Measurements from ENCODE around the gene TAS2R40.
"Not testable (repeated sequence)": the region's sequence is repeated elsewhere in the genome, so short reads cannot be mapped to it uniquely, and the experiment has no call there.

The TAS2R40 gene

GRCh38 chr7:143247372-143247771 lies 25.5 kb downstream of the TAS2R40 start:
- DNase-seq (ENCODE audit: insufficient read length, low spot score) = no peak
- no peak for FAIRE-seq

- DNase-seq (ENCODE audit: insufficient read length, low spot score) (no peak), FAIRE-seq (no peak)
These were observed 27.0 kb downstream of the TAS2R40 start for GRCh38 chr7:143248761-143249354.

DNA sequence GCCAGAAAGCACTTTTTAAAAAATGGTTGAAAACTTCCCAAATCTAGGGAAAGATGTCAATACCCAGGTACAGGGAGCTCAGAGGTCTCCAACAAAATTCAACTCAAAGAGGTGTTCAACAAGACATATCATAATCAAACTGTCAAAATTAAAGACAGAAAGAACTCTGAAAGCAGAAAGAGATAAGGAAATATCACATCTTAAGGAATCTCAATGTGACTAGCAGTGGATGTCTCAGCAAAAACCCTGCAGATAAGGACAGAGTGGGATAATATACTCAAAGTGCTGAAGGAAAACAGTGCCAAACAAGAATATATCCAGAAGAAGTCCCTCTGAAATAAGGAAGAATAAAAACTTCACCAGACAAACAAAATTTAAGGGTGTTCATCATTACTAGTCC lies 28.4 kb downstream of the TAS2R40 start:
- DNase-seq (ENCODE audit: insufficient read length, low spot score) (no peak), FAIRE-seq (no peak)

DNA sequence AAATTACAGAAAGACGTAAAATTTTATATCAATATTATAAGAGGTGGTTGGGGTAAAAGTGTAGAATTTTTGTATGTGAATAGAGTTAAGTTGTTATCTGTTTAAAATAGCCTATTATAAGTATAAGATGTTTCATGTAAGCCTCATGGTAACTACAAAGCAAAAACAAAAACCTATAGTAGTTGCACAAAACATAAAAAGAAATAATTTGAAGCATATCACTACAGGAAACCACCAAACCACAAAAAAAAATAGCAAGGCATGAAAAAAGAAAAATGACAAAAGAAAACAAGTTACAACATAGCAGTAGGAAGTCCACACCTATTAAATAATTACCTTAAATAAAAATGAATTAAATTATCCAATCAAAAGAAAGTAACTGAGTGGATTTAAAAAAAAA lies 29.0 kb downstream of the TAS2R40 start:
- FAIRE-seq (no peak), DNase-seq (ENCODE audit: insufficient read length, low spot score) (no peak)

- no peak for FAIRE-seq
- DNase-seq (ENCODE audit: insufficient read length, low spot score) = no peak
These were observed 30.2 kb downstream of the TAS2R40 start for GRCh38 chr7:143252006-143252405.

DNA sequence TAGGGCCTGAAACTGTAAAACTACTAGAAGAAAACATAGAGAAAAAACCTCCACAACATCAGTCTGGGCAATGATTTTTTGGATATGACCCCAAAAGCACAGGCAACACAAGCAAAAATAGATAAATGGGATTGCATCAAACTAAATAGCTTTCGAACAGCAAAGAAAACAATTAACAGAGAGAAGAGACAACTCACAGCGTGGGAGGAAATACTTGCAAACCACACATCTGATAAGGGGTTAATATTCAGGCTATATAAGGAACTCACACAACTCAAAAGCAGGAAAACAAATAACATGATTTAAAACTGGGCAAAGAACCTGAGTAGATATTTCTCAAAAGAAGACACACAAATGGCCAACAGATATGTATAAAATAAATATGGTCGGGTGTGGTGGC lies 33.7 kb downstream of the TAS2R40 start:
- DNase-seq (ENCODE audit: insufficient read length, low spot score) = no peak
- FAIRE-seq = no peak

DNA sequence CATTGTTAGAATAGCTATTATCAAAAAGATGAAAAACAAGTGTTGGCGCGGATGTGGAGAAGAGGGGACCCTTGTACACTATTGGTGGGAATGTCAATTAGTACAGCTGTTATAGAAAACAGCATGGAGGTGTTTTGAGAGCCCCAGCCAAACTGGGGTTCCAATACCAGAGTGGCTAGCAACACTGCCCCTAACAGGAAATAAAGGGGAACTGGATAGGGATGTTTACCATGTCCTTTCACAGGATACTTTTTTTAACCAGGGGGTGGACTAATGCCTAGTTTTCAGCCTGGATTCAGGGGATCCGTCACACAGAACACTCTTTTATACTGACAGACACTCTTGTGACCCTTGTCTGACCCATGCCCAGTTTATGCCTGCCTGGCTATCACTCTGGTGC lies 34.5 kb downstream of the TAS2R40 start:
- FAIRE-seq (no peak), DNase-seq (ENCODE audit: insufficient read length, low spot score) (no peak)

DNA sequence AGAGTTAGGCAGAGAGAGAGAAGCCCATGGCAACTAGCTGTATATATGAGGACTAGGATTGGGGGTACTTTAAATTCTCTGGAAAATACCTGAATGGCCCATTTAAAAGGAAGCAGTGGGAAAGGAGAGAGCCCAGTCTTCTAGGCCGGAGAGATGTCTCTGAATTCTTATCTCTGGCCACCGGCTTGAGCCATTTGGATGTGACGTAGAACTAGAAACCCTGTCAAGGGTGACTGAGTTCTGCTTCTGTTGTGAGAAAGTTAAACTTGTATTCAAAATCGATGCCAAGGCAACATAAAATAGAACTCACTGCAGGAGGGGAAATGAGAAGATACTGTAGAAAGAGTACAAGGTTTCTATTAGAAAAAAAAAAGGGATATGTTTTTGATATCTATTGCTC lies 35.1 kb downstream of the TAS2R40 start:
- no peak for DNase-seq (ENCODE audit: insufficient read length, low spot score)
- no peak for FAIRE-seq

DNA sequence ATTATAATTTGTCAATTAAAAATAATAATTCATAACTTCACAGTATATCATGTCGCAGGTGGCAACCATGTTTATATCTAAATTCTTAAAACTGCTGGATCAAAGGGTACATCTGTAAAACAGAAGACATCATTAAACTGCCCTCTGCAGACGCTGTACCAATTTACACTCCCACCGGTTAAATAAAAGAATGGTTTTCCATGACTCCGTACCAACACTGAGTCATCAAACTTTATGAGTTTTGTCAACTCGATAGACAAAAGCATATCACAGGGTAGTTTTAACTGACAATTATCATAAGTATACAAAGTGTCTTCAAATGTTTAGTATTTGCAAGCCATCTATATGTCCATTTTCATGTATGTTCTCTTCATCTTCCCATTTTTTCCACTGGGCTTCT lies 35.7 kb downstream of the TAS2R40 start:
- FAIRE-seq = no peak
- DNase-seq (ENCODE audit: insufficient read length, low spot score) = no peak

GRCh38 chr7:143258831-143259230 lies 37.0 kb downstream of the TAS2R40 start:
- FAIRE-seq = no peak
- DNase-seq (ENCODE audit: insufficient read length, low spot score) = no peak

- FAIRE-seq (no peak), DNase-seq (ENCODE audit: insufficient read length, low spot score) (no peak)
These were observed 37.9 kb downstream of the TAS2R40 start for GRCh38 chr7:143259765-143260164.

GRCh38 chr7:143261901-143262300 lies 40.1 kb downstream of the TAS2R40 start:
- DNase-seq (ENCODE audit: insufficient read length, low spot score) (no peak), FAIRE-seq (no peak)

DNA sequence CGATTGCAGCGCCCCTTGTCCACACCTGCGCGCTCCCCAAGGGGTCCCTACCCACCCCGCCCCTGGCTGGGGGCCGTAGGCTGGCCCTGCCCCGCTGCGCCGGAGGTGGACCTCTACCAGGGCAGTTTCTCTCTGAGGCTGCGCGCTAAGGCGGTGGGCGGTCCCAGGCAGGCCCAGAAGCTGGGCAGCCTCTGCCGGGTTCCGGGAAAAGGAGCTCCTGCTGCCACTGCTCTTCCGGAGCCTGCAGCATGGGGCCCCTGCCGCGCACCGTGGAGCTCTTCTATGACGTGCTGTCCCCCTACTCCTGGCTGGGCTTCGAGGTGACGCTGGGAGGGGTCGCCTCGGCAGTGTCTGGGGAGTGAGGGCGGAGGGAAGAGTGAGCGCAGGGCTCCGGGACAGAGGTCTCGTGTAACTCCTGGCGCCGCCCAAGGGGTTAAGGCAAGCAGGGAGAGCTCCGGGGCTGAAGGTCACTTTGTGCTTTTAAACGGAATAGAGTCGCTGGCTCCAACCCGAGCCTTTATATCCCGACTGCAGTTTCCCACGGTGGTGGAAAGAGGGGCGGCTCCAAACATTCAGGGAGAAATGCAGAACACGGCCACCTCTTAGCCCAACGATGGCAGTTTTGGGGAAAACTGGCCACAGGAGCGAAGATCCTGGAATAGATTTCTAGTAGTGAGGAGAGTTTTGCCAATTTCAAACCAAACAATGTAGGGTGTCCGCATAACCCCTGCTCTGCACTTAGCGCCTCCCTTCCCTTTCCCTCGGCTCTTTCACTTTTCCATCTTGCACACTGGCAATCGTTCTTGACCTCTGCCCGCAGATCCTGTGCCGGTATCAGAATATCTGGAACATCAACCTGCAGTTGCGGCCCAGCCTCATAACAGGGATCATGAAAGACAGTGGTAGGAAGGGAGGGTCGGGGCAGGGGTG lies 41.7 kb downstream of the TAS2R40 start, which contains the start of gene GSTK1:
GSTK1 (plus strand) TSS at position 176 of the 930 bp plus-strand sequence; CDS start at position 249, 73 bp downstream.
- no peak for FAIRE-seq

DNA sequence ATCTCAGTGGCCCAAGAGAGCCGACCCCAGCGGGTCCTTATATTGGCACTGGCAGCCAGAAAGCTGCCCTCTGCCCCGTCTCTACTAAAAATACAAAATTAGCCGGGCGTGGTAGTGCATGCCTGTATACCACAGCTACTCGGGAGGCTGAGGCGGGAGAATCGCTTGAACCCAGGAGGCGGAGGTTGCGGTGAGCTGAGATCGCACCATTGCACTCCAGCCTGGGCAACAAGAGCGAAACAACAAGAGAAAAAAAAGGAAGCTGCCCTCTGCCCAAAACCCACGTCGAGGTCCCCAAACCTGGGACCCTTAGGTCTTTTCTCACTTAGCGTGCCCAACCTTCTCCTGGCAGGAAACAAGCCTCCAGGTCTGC lies 42.3 kb downstream of the TAS2R40 start:
- not testable (repeated sequence) for FAIRE-seq; DNase-seq (ENCODE audit: insufficient read length, low spot score)

More for the DNA sequence above, 41.7 kb downstream of the TAS2R40 start, which contains the start of gene GSTK1:
- peak; percentile 75 for DNase-seq (ENCODE audit: insufficient read length, low spot score)

GRCh38 chr7:143265017-143265693 lies 43.3 kb downstream of the TAS2R40 start:
- no peak for FAIRE-seq
- no peak for DNase-seq (ENCODE audit: insufficient read length, low spot score)

DNA sequence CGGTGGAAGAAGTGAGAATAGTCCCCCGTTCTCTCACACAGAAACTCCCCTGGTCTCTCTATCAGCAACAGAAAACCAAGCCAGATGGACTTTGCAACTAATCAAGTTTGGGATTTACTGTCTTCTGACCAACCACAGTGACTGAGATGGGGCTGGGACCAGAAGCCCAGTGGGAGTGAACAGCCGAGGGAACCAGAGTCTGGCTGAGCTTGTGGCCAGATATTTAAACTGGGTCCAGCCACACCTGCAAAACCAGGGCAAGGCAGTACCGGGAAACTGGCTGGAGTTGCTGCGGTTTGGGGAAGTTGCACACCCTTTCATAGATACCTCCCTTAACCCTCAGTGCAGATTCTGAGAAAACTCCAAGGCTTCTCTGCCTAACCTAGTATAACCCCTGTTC lies 47.4 kb downstream of the TAS2R40 start:
- DNase-seq (ENCODE audit: insufficient read length, low spot score) (no peak), FAIRE-seq (no peak)

DNA sequence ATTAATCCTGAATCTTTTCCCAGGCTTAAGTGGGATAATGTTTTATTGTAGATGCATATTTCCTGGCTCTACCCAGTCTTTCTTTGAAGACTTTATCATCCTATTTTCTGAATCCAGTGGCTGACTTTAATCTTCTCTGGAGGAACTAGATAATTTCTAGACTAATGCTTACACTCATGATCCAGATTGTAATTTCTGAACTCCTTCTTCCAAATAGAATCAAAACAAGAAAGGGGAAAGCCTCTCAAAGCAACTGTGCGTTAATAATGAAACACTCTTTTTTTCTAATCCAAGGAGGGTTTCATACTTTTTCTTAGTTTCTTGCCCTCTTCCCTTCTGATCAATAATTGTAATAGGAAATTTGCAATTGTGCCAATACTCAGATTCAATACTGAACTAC lies 49.4 kb downstream of the TAS2R40 start:
- FAIRE-seq = no peak
- DNase-seq (ENCODE audit: insufficient read length, low spot score) = no peak

Data from HTR-8/SVneo (cell line).